ENCODE measurements around the gene SUPT20HL1.

DNA sequence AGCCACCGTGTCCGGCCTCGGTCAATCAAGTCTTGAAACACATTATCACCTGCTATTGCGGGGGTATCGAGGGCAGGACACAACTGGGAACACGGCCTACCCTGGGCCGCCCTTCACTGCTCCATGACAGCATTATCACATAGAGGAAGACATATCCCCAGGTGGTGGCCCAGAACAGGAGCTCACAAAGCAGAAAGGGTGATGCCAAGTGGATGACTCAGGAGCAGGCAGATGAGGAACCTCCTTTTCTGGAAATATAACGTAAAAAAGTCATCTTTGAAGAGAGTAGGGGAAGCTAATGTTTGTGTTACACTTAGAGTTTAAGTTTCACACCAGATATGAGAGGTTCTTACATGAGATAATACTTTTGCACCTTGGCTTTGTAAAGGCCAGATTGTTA, 5.3 kb upstream of the SUPT20HL1 start:
- TF ChIP-seq, protein P1, sequence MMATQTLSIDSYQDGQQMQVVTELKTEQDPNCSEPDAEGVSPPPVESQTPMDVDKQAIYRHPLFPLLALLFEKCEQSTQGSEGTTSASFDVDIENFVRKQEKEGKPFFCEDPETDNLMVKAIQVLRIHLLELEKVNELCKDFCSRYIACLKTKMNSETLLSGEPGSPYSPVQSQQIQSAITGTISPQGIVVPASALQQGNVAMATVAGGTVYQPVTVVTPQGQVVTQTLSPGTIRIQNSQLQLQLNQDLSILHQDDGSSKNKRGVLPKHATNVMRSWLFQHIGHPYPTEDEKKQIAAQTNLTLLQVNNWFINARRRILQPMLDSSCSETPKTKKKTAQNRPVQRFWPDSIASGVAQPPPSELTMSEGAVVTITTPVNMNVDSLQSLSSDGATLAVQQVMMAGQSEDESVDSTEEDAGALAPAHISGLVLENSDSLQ (IDR thresholded peaks at IDR 0.05) = no peak
- no peak for TF ChIP-seq FOXM1 (IDR thresholded peaks at IDR 0.05; ENCODE audit: borderline replicate concordance)
- no peak for TF ChIP-seq ZNF384 (IDR thresholded peaks at IDR 0.05)
- TF ChIP-seq FOXA1 (IDR thresholded peaks at IDR 0.05) = no peak
- TF ChIP-seq BHLHE40 (IDR thresholded peaks at IDR 0.05; ENCODE audit: borderline replicate concordance) = no peak
- TF ChIP-seq ELF4 (IDR thresholded peaks at IDR 0.05) = no peak
- no peak for TF ChIP-seq SP1 (IDR thresholded peaks at IDR 0.05)
- no peak for TF ChIP-seq TARDBP (IDR thresholded peaks at IDR 0.05)
- no peak for TF ChIP-seq ARNT (IDR thresholded peaks at IDR 0.05)
- no peak for TF ChIP-seq SUZ12 (IDR thresholded peaks at IDR 0.05)
- TF ChIP-seq NFRKB (IDR thresholded peaks at IDR 0.05) = no peak
- TF ChIP-seq HDGF (IDR thresholded peaks at IDR 0.05; ENCODE audit: borderline replicate concordance) = no peak
- TF ChIP-seq FOXK2 (IDR thresholded peaks at IDR 0.05) = no peak
